AG04450 (cell line): ENCODE data around the gene DZIP1L. TPM values are rescaled to one million over a fixed set of nuclear protein-coding genes. Genes with fewer than 3 reads are reported as not detected.

Experiments
- CTCF ChIA-PET: fragments of 300-600, 350-600 bp; formaldehyde crosslinking; extraction: SDS; loops from one replicate; lab custom pipeline; 2022; ENCODE audit warnings: antibody characterized with exemption, inconsistent platforms; lab: Charles Lee
- POLR2A ChIA-PET: fragments of 350-600 bp; formaldehyde crosslinking; extraction: SDS; loops from one replicate; lab custom pipeline; 2021; ENCODE audit warnings: antibody characterized with exemption, inconsistent platforms; lab: Yijun Ruan, JAX
- DNase-seq: peaks from one replicate; pipeline ENCODE4 v3.0.0-alpha.2; 2011; ENCODE audit warnings: low read depth, low spot score
- H3K27ac ChIP-seq: one replicate; pipeline ENCODE4 v1.5.1; 2012; ENCODE audit warnings: low read depth, low read length, control low read depth
- H3K27me3 ChIP-seq: one replicate; pipeline ENCODE4 v1.6.0; 2012; ENCODE audit warnings: low read length; ENCODE audit not compliant: control insufficient read depth, insufficient read depth
- H3K4me3 ChIP-seq: 2 replicates; pipeline ENCODE4 v1.5.1; 2011; ENCODE audit warnings: mild to moderate bottlenecking, low read depth, low read length, control low read depth
- H3K9me3 ChIP-seq: 2 replicates; pipeline ENCODE4 v1.5.1; 2012; ENCODE audit warnings: low read length; ENCODE audit not compliant: control insufficient read depth, insufficient read depth
- CTCF ChIP-seq: IDR thresholded peaks from 2 replicates; pipeline ENCODE4 v1.5.1; 2011; ENCODE audit warnings: low read depth, low read length, control low read depth, inconsistent platforms
- polyA plus RNA-seq: library from polyadenylated mRNA; depleted of rRNA; stranded (reverse); fragments of >200 nt; gene quantifications from 2 replicates; pipeline ENCODE4 v1.2.3, GENCODE V29; 2011

DZIP1L gene
- polyA plus RNA-seq, 1 experiment, result 5.7 TPM

- TF ChIP-seq CTCF, result no peak
- CTCF ChIA-PET, result interaction anchor here (0.6 kb wide), 1 partner anchor 884 kb away, joined by 4 read pairs; no protein-coding TSS in a partner anchor
- POLR2A ChIA-PET, result no interaction called here
- Histone ChIP-seq H3K4me3 (no peak overlapping the region), H3K9me3 (no peaks in the 10 kb centered on the region), H3K27ac (no peak overlapping the region), H3K27me3 (no peaks in the 10 kb centered on the region)
- no peak for DNase-seq
Observed at GRCh38 chr3:138031536-138031935, 83.9 kb downstream of the DZIP1L start.

- POLR2A ChIA-PET, result no interaction called here
Observed at GRCh38 chr3:138030734-138031280, 84.6 kb downstream of the DZIP1L start.

GRCh38 chr3:138027821-138028220, 87.6 kb downstream of the DZIP1L start:
- Histone ChIP-seq H3K27me3 (no peaks in the 10 kb centered on the region), H3K9me3 (no peaks in the 10 kb centered on the region), H3K27ac (no peak overlapping the region), H3K4me3 (no peak overlapping the region)
- DNase-seq, result no peak
- CTCF ChIA-PET, result no interaction called here
- no peak for TF ChIP-seq CTCF
- POLR2A ChIA-PET, result no interaction called here

More at GRCh38 chr3:138030734-138031280, 84.6 kb downstream of the DZIP1L start:
- H3K27me3 ChIP-seq, result no peaks in the 10 kb centered on the region
- no peak overlapping the region for H3K27ac ChIP-seq
- DNase-seq, result no peak
- CTCF ChIA-PET, result interaction anchor here (0.6 kb wide), 1 partner anchor 884 kb away, joined by 4 read pairs; no protein-coding TSS in a partner anchor
- H3K9me3 ChIP-seq, result no peaks in the 10 kb centered on the region
- no peak for TF ChIP-seq CTCF
- H3K4me3 ChIP-seq, result no peak overlapping the region

GRCh38 chr3:138025553-138025952, 89.9 kb downstream of the DZIP1L start:
- no peak for TF ChIP-seq CTCF
- DNase-seq, result no peak
- POLR2A ChIA-PET, result interaction anchor here (0.7 kb wide), 1 partner anchor 88 kb away, joined by 3 read pairs; no protein-coding TSS in a partner anchor
- CTCF ChIA-PET, result no interaction called here
- Histone ChIP-seq H3K9me3 (no peaks in the 10 kb centered on the region), H3K27ac (no peak overlapping the region), H3K27me3 (no peaks in the 10 kb centered on the region), H3K4me3 (no peak overlapping the region)

- ChIA-PET POLR2A (no interaction called here), CTCF (interaction anchor here (0.6 kb wide), 1 partner anchor 124 kb away, joined by 3 read pairs; no protein-coding TSS in a partner anchor)
- Histone ChIP-seq H3K4me3 (no peak overlapping the region), H3K9me3 (no peaks in the 10 kb centered on the region), H3K27me3 (no peaks in the 10 kb centered on the region), H3K27ac (no peak overlapping the region)
- no peak for TF ChIP-seq CTCF
- DNase-seq, result no peak
Observed at GRCh38 chr3:138023754-138024153, 91.7 kb downstream of the DZIP1L start.
